Prostate gland (tissue), 2 donors: Measurements from ENCODE around the gene CYS1.

ENCODE experiments used
- CTCF ChIP-seq, 4 experiments: fragments of 200-600 bp in 2 of 4; fragments of 450-650 bp in 2 of 4; sonication (generic) in 2 of 4; IDR thresholded peaks; 1 replicate in 3 of 4; 2 replicates in 1 of 4; pipeline ENCODE4 v1.5.1; 2016 to 2019; ENCODE audit warnings: antibody characterized with exemption in 4 of 4, mild to moderate bottlenecking in 2 of 4, moderate library complexity in 2 of 4
- POLR2AphosphoS5 ChIP-seq: sonication (generic); formaldehyde crosslinking; IDR thresholded peaks from one replicate; pipeline ENCODE4 v1.6.1; 2017; ENCODE audit warnings: antibody characterized with exemption

GRCh38 chr2:10120877-10121574 is 40.8 kb upstream of the CYS1 start:
- TF ChIP-seq CTCF (IDR thresholded peaks at IDR 0.05): no peak
- TF ChIP-seq POLR2AphosphoS5: no peak
